CD4-positive, alpha-beta T cell treated with Interleukin-4 for 1 hour (primary cell): ENCODE measurements around the gene PHACTR1.

ENCODE experiments used
- DNase-seq, 2 donors: peaks; one replicate each; pipeline ENCODE4 v3.0.0-alpha.2; 2020 to 2022

PHACTR1 gene

DNA sequence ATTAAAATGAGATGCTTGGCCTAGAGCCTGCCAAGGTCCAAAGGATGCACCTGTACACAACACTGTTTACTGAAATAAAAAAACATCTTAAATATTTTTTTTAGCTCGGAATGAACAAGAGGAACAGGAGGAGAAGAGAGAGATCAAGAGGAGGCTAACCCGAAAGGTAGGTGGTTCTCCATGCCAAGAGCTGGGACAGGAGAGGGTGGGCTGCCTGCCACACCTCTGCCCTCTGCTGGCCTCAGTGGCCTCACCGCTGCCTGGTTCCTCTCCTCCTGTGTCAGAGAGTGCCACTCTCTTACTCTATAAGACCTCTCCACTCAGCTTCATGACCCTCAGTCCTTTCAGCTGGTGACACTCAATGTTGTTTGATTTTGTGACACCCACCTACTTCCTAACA, 561.6 kb downstream of the PHACTR1 start:
- DNase-seq = peak in 1 of 2 donors; percentile 36

DNA sequence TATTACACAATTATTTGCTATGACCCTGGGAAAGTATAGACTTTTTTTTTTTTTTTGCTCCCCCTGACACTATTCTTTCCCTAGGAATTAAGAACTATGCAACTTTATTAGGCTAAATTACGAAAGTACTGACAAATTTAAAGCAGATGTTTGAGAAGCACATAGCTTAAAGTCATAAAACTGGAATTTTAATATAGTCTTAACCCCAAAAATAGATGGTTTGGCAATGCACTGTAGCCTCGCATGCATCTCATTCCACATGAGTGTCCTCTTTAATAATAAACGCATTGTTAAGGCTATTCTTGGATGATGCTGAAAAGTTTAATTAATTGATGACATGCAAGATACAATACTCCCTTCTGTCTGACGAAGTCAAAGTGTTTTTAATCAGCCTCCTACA, 562.4 kb downstream of the PHACTR1 start:
- no peak for DNase-seq

DNA sequence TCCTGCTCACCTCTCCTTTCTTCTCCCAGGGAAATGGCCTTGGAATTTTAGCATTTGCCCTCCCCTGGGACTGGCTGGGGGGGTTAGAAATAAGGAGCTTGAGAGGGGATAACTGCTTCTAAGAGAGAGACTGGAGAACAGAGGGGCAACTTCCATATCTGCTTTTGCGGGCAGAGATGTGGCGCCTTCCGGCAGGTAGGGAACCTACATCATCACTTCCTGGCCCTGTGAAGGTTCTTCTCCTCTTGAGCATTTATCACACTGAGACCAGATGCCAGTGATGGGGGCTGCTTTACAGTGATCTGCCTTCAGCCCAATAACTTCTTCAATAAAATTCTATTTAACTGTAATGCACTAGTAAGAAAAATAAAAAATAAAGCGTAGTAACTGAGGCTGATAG, 563.7 kb downstream of the PHACTR1 start:
- DNase-seq = no peak

DNA sequence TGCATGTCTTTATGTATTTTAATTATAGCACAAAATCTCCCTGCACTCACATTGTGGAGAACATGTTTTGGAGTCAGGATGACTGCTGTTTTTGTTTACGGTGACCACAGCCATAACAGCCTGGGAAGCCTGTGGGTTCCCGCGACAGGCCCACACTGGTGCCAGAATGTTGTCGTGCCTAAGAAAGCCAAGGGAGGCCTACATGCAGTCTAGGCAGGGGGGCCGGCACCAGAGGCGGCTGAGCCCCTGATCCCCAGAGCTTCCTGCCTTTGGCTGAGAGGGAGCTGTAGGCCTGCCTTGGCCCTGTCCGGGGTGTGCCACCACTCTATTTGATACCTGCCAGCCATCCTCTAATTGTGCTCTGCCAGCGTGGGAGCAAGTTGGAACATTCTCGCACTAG, 565.1 kb downstream of the PHACTR1 start:
- no peak for DNase-seq

DNA sequence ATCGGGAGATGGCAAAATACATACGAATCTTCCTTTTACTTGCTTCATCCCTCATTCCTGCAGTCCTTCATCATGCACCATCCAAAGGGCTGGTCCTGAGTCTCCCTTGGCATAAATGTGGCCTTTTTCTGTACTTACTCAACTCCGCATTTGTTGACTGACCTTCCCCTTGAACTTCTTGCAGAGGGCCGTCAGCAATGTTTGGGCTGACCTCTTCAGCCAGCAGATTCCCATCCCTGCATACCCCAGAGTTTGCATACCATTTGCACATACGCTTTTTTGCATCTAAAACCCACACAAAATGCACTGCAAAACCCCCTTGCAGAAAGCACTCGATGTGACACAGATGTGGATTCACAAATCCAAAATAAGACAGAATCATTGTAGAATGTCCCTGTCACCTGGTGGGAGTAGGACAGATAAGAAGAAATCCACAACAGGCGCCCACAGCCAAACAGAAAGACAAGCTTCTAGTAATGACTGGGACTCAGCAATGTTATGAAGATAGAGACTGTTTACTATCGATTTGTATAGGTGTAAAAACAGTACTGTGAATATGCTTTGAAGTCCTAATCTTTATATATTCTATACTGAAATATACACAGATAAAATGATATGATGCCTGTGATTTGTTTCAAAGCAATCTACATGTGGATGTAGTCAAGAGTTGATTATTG, 566.0 kb downstream of the PHACTR1 start:
- no peak for DNase-seq

DNA sequence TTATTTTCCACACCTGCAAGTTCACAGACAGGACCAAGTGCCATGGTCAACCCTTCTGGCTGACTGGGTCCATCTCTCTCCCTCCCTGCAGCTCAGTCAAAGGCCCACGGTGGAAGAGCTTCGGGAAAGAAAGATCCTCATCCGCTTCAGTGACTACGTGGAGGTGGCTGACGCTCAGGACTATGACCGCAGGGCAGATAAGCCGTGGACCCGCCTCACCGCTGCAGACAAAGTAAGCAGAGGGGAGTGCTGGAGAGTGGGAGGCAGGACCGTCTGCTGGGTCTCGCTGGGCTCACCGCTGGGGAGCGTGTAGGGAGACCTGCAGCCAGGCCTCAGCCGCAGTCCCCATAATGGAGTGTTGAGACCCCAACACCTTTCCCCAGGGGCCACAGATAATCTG, 566.8 kb downstream of the PHACTR1 start:
- DNase-seq = no peak

DNA sequence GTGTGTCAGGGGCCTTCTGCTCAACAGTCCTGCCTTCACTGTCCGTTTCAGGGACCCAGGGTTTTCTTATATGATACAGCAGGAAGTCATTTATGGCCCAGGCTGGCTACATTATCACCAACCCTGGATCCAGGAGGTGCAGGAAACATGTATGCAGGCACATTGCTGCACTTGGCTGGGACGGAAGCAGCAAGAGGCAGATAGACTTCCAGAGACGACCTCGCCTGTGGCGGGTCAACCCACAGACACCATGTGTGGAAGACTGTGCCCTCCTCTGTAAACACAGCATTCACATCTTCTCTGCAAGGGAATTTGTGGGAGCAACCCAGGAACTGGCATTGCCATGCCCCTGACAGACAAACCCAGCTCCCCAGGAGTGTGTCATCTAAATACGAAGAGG, 568.1 kb downstream of the PHACTR1 start:
- no peak for DNase-seq

DNA sequence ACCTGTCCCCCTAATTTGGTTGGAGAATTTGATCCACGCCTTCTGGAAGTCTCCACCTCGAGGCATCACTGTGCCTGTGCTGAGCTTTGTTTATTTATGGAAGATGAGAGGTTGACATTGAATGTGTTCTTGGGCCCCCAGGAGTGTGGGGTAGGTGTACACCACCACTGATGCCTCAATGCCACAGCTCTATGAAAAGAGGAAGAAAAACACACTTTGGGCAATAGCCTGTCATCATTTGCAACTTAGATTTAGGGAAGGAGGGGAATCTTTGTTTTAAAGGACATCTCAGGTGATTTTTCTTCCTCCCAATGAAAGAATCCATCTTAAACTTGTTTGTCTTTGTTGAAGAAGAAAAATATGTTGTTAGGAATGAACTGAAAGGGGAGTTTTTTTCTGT, 569.1 kb downstream of the PHACTR1 start:
- DNase-seq = no peak

DNA sequence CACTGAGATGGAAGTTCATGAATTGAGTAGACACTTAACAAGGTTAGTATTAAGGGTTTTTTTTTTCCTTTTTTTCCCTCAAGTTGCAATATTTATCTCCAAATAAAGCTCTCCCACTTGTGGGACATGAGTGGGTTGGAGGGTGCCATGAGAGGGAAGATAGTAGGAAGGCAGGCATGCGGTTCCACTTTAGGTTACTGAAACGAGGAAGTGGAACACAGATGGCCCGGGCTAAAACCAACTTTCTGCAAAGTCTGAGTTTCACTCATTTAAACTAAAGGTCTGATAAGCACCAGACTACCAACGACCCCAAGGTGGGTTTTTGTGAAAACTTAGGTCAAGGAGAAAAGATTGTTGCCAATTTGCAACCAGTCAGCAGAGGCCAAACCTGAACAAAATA, 569.6 kb downstream of the PHACTR1 start:
- no peak for DNase-seq

DNA sequence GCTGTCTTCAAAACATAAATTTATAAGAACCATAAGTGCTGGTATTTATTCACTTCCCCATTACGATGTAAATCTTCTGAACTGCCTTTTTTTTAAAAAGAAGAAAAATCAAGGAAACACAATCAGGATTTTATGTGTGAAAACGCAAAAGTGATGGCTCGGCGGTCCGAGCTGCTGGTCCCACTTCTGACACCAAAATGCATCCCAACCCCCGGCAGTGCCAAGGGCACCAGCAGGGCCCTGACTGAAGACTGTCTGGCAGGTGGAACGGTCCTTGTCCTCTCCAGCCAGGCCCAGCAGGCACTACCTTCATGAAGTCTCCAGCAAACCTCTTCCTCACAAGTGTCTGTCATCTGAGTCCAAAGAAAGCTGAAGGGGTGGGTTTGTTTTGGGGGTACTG, 570.5 kb downstream of the PHACTR1 start:
- no peak for DNase-seq

DNA sequence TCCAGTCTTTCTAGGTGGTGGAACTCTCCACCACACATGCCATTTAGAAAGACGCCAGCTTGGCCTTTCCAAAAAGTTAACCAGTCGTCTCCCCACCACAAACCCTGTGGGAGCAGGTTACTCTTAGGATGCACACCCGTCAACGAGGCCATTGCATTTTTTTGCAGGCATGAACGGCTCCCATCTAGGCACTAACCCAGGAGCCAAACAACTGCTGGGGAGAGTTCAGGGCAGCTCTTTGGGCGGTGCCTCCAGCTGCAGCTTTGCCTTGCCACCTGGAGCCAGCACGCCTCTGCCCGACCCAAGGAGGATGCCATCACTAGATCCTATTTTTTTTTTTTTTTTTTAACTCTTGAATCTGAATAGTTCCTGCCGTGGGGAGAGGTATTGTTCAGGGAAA, 571.9 kb downstream of the PHACTR1 start:
- DNase-seq = no peak

DNA sequence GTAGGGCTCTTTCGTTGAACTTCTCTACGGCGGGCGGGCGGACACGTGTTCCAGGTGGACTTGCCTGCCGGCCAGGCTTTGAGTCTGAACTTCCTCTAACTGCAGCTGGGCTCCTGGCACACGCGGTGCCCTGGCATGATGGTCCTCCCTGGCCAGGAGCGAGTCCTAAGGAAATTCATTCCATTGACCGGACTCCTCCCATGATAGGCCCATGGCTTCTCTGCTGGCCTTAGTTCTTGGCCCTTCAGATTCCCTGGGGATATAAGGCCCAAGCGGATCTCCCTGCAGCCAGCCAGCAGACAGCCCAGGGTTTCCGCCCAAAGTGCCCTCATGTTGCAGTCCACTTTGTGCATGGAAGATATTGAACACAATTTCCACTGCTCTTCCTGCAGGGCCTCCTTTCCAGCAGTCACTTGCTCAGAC, 572.4 kb downstream of the PHACTR1 start:
- DNase-seq = no peak

DNA sequence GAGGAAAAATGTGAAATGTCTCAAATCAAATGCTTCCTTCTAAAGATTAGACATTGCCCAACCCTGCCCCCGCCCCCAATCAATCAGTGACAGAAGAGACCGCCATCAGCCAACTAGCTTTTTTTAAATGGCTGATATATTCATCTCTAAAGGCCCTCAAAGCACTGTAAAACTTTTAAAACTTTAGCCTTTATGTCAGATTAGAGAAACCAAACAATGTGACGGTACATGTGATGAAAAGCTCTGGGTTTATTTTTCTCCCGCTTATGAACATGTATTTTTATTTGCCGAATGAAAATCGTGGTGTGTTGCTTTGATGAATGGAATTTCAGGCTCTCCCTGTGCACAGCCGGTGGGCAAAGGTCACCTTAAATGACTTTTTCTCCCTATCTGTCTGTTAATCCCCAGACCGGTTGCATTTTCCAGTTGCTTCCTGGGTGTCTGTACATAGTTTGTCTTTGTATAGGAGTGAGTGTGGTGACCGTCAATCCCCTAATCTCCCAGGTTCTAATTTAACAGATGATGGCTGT, 573.3 kb downstream of the PHACTR1 start:
- no peak for DNase-seq

DNA sequence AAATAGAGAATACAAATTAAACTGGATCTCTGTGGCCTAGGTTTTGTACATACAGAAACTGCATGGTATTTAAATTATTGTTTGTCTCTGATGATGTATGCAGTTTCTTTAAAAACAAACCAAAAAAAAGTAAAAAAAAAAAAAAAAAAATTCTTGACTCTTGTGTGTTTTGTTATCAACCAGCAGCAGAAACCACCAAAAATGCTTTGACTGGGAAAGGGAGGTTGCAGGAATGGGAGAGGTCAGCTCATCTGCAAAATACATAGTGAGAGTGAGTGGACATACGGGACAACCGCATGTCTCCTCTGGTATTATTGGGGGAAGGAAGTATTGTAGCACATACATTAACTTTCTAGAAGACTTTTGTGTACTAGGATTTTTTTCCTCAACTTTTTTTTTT, 573.8 kb downstream of the PHACTR1 start:
- DNase-seq = no peak

DNA sequence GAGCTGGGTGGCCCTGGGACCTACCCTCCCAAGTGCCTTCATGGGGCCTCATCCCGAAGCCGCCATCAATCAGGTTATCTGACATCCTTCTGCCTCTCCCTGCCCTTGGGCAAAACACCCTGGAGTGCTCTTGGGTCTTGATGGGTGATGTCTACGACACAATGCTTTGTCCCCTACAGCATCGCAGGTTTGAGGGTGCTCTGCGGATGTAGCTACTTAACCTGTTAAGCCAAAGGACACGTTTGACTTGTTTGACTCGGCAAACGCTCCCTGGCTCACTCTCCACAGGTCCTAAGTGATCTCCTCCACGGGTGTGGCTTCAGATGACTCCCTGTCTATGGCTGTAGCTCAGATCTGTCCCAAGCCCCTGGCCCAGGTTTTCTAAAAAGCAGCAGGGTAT, 576.2 kb downstream of the PHACTR1 start:
- DNase-seq = no peak

DNA sequence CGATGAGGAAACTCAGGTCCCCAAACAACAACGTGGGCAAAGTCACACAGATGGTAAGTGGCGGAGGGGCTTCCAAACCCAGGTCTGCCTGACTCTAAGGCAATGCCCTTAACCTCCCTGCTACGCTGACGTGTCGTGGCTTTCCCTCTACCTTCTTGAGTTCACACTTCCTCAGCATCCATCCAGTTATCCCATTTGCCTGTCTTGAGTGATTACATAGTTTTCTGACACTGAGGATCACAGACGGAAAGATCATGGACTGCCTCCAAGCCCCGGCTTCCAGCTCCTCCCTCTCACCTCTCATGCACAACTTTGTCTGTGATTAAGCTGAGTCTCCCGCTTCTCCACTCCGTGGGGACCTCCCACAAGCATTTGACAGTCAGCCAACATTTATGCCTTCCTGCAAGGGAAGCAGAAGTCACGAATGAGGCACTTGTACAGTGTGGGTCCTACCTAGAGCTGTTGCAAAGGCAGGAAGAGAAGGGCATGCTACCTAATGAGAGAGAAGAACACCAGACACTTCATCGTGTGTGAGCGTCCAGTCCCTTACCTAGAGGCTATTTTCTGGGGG, 578.0 kb downstream of the PHACTR1 start:
- no peak for DNase-seq

DNA sequence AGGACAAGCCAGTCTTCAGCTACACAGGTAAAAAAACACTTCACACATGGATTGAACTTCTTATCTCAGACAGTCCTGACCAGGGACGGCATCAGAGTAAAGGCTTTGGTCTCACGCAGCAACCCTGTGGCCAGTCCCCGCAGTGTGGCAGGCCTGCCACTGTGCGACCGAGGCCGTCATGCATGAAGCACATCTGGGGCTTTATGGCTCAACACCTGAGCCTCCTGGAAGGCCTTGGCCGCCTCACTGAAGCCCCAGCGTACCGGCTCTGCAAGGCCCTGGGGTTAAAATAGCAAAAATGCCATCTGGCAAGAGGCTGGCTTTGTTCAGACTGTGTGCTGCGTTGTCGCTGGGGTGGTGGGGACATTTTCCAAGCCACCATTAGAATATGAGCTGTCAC, 579.0 kb downstream of the PHACTR1 start:
- no peak for DNase-seq

DNA sequence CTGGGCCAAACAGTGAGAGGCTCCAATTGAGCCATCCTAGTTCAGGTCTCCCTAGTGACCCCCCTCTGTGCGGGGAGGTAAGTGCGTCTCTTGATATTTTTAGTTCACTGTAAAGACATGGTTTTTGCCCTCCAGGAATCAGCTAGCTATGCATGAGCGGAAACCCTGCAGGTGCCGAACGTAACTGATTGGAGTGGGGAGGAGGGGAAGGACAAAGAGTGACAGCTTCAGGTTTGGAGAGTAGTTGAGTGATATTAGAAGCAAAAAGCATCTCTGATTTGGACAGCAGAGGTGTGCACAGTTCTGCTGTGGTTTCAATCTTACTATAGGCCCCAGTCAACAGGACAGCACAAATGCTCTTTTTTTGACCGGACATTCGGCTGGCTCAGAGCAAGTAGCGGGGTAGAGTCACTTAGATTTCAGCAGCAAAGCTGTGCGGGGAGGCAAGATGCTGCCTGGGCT, 580.0 kb downstream of the PHACTR1 start:
- DNase-seq = no peak

DNA sequence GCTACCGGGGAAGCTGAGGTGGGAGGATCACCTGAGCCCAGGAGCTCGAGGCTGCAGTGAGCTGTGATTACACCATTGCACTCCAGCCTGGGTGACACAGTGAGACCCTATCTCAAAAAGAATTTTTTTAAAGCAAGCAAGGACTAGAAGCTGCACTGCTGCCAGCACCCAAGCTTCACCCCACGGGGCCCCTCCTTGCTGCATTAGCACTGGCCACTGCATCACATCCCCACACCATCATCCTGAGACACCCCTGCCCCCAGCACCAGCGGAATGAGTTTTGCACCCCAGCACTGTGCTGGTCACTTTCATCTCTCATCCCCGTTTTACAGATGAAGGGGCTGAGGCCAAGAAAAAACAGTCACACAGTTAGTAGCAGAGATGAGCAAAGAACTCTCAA, 580.8 kb downstream of the PHACTR1 start:
- no peak for DNase-seq

DNA sequence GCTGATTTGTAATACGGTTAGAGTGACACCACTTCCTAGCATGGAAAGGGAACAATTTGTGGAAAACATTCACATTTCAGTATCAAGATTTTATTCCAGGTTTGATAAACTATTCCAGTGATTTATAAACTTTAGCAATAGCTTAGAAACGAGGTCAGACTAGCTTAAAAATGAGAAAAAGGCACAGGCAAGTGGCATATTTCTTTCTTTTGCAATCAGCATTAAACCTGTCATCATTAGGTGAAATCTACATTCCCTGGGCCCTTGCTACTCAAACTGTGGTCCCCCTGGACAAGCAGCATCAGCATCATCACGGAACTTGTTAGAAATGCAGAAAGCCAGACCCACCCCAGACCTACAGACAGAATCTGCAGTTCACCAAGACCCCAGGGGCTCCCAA, 581.9 kb downstream of the PHACTR1 start:
- DNase-seq = no peak

DNA sequence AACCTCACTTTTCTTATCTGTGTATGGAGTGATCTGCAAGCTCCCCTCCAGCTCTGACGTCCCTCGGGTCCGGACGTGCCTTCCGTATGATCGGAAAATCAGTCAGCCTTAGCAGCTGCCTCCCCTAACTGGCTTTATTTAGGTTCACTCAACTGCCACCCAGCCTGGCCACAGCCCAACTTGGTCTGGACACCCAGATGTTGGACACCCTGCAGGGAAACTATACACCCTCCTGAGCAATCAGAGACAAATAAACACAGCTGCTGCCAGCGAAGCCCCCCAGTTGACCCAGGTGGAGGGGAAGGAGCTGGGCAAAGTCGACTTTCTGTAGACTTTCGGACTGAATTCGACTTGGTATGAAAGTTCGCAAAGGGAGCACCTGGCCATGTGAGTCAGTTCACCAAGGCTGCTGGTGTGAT, 582.8 kb downstream of the PHACTR1 start:
- DNase-seq = peak in 1 of 2 donors; percentile 55

DNA sequence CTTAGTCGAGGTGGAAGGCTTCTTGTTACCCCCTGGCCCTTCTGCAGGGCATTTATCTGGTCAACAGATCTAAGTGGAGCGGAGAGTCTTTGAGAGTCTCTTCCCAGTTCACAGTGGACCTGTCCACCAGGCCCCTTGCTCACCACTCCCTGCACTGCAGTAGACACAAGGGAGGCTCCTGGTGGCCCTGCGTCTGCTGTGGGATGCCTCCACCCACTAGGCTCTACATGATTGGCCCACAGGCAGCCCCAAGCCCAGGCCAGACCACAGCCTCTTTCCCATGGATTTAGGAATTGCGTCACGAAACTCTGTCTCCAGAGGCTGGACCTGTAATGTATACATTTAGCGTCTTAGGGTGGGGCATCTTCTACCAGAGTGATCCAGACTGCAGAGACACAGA, 583.4 kb downstream of the PHACTR1 start:
- DNase-seq = no peak

DNA sequence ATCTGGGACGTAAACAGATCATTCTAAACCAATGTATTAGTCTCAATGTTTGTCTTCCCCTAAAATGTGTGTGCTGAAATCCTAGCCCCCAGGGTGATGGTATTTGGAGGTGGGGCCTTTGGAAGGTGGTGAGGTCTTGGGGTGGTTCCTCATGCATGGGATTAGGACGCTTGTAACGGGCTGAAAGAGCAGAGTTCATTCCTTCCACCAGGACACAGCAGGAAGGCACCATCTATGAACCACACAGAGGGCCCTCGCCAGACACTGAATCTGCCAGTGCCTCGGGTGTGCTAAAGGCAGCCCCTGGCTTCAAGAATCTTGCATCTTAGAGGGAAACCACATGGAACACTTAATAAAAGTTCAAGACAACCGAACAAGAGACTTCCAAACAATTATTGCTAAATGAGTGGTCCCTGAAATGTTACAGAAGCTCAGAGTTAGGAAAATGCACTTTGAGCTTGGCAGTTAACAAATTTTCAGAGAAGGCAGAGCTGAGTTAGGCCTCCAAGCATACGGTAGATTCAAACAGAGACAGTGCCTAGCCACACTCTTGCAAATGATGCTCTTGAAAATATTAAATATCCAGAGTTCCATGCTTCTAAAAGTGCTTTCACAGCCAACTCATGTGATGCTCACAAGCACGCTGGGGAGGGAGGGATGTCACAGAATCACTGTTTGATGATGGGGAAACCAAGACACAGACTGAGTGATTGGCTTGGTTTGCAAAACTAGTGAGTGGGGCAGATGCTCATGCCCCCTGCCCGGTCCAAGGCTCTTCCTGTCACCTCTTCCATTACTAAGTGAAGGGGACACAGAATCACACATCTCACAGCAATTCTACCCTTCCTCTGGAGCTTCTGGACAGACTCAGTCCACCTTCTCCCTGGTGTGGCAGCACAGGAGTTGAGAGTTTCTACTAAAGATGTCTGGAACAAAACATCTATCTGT, 584.4 kb downstream of the PHACTR1 start:
- DNase-seq = no peak

DNA sequence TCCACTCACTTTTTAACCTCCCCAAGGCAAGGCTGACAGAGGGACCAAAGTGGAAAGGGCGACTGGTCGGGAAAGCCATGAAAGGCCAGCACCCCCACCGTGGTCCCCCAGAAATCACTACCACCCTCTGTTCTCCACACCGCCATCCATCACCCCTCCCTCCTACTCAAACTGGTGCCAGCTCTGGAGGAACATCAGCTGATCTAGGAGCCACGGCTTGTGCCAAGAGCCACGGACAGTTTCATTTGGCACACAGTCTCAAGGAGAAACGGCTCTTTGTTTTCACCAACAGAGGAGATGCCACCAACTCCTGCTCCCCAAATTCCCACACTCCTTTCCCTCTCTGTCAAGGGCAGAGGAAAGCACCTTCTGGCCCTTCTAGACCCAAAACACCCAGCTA, 585.7 kb downstream of the PHACTR1 start:
- DNase-seq = no peak
